ENCODE measurements around the gene HYKK. TPM values are rescaled to one million over a fixed set of nuclear protein-coding genes. Genes with fewer than 3 reads are reported as not detected.
"Not testable (repeated sequence)": the region's sequence is repeated elsewhere in the genome, so short reads cannot be mapped to it uniquely, and the experiment has no call there.

The HYKK gene
- total RNA-seq, 2 donors from 2014 or later, result 4.2 to 4.3 TPM

- intact Hi-C loops (cut with DNase I), result no loop called here
- DNase-seq (ENCODE audit: low spot score), result no peak
These were observed 31.0 kb downstream of the HYKK start for GRCh38 chr15:78538358-78538757.

- intact Hi-C loops (cut with DNase I); DNase-seq (ENCODE audit: low spot score): not testable (repeated sequence)
These were observed 32.2 kb downstream of the HYKK start for GRCh38 chr15:78539464-78540140.

GRCh38 chr15:78540141-78540870 lies 32.9 kb downstream of the HYKK start, which contains the start of gene PSMA4:
TSS of gene PSMA4 (plus strand) at chr15:78540444. CDS start at chr15:78541928, 1,484 bp downstream.
- intact Hi-C loops (cut with DNase I), result no loop called here
- DNase-seq (ENCODE audit: low spot score), result peak; percentile 98

GRCh38 chr15:78540871-78541743 lies 33.7 kb downstream of the HYKK start:
- intact Hi-C loops (cut with DNase I), result no loop called here
- no peak for DNase-seq (ENCODE audit: low spot score)

DNA sequence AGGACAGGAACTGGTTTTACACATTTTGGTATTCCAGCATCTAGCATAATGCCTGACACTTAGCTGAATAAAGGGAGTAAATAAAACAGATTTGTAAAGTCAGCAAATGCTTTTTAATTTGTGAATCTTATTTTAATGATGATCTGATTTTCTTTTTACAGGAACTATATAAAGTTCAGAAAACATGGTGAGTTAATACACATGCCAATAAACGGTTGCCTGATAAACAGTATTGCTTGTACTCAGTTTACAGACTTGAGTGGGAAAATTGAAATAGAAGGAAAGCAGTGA lies 34.3 kb downstream of the HYKK start:
- no peak for DNase-seq (ENCODE audit: low spot score)
- intact Hi-C loops (cut with DNase I), result no loop called here

DNA sequence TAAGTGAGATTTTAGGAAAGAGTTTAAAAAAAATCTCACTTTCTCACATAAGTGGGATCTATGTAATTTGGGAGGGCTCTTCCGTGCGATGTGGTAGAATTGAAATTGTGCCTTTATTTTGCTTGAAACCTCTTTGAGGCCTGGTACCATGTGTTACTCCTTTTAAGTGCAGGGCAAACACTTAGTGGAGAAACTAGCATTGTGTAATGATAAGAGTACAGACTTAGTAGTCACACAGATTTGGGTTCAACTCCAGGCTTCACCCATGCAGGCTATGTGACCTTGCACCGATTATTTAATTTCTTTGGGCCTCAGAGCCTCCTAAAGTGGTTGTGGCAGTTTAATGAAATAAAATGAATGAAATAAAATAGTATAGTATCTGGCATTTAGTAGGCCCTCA lies 35.3 kb downstream of the HYKK start:
- no peak for DNase-seq (ENCODE audit: low spot score)
- intact Hi-C loops (cut with DNase I), result no loop called here

- intact Hi-C loops (cut with DNase I), result no loop called here
- no peak for DNase-seq (ENCODE audit: low spot score)
These were observed 42.8 kb downstream of the HYKK start for GRCh38 chr15:78550194-78550593.

GRCh38 chr15:78550815-78551214 lies 43.4 kb downstream of the HYKK start:
- DNase-seq (ENCODE audit: low spot score), result no peak
- intact Hi-C loops (cut with DNase I), result no loop called here

DNA sequence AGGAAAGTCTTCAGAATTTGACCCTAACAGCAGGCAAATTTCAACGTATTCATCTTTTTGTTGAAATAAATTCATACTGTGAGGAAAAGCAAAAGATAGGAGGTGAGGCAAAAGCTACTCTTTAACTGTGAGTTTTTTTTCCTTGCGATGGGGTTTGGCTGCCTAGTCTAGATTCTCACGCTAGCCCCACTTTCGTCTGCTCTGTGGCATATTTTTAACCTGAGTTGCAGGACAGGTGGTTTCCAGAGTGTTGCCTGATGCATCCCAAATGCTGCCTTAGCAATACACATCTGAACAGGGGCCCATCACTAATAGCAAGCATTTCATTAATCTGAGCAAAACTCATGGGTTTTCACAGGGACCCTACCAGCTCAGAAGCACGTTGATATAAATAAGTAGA lies 44.5 kb downstream of the HYKK start:
- intact Hi-C loops (cut with DNase I), result no loop called here
- DNase-seq (ENCODE audit: low spot score), result no peak

DNA sequence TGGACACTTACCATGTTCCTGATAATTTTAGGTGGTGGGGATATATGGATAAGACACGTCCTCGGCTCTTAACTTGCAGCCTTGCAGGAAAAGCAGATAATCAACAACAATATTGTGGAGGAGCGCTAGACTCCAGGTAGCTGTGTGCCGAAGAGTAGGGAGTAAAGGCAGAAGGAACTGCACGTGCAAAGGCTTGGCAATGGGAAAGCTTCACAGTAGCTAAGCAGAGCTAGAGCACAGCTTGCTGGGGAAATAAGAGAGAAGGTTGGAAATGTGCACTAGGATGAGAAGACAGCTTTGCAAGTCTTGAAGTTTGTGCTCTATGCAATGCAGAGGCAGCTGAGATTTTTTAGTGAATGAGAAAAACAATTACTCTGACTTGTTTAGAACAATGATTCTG lies 45.2 kb downstream of the HYKK start:
- intact Hi-C loops (cut with DNase I), result no loop called here
- no peak for DNase-seq (ENCODE audit: low spot score)

DNA sequence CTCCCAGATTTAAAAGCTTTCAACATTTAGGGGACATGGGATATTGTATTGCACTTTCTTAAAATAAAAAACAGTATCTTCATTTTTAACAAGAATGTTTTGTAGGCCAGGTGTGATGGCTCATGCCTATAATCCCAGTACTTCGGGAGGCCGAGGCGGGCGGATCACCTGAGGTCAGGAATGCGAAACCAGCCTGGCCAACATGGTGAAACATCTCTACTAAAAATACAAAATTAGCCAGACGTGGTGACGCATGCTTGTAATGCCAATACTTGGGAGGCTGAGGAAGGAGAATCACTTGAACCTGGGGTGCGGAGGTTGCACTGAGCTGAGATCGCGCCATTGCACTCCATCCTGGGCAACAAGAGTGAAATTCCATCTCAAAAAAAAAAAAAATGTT lies 52.8 kb downstream of the HYKK start:
- DNase-seq (ENCODE audit: low spot score); intact Hi-C loops (cut with DNase I): not testable (repeated sequence)

- intact Hi-C loops (cut with DNase I), result no loop called here
- no peak for DNase-seq (ENCODE audit: low spot score)
These were observed 54.1 kb downstream of the HYKK start for GRCh38 chr15:78561490-78561889.

DNA sequence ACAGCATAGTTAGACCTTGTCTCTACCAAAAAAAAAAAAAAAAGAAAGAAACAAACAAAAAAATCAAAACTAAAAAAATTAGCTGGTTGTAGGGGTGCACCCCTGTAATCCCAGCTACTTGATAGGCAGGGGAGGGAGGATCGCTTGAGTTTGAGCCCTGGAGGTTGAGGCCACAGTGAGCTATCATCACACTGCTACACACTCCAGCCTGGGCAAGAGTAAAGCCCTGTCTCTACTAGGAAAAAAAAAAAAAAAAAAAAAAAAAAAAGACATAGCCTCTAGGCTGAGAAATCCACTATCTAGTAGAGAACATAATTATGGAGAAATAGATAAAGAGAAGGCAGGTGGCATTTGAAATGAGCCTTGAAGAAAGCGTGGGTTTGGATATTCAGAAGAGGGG lies 55.7 kb downstream of the HYKK start:
- intact Hi-C loops (cut with DNase I), result no loop called here
- no peak for DNase-seq (ENCODE audit: low spot score)

DNA sequence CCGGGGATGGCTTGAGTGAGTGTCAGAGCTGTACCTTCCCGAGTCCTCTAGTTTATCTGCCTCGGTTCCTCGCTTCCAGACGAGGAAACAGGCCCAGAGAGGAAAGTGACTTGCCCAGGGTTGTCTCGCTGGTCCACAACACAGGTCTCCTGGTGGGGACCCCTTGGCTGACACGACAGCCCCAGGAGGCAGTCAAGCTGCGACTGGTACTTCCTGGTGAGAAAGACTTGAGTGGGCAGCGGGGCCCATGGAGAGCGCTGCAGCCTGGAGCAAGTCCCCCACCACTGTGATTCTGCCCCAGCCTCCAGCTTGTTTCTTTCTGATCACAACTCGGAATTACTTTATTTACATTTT lies 57.3 kb downstream of the HYKK start:
- no peak for DNase-seq (ENCODE audit: low spot score)
- intact Hi-C loops (cut with DNase I), result no loop called here

GRCh38 chr15:78565097-78565950 lies 57.9 kb downstream of the HYKK start, which contains the start of gene CHRNA5:
TSS of gene CHRNA5 (plus strand) at chr15:78565520. CDS start at chr15:78565720, 200 bp downstream.
- intact Hi-C loops (cut with DNase I), result no loop called here
- peak; percentile 91 for DNase-seq (ENCODE audit: low spot score)

GRCh38 chr15:78565951-78566774 lies 58.8 kb downstream of the HYKK start:
- no peak for DNase-seq (ENCODE audit: low spot score)
- intact Hi-C loops (cut with DNase I), result no loop called here

DNA sequence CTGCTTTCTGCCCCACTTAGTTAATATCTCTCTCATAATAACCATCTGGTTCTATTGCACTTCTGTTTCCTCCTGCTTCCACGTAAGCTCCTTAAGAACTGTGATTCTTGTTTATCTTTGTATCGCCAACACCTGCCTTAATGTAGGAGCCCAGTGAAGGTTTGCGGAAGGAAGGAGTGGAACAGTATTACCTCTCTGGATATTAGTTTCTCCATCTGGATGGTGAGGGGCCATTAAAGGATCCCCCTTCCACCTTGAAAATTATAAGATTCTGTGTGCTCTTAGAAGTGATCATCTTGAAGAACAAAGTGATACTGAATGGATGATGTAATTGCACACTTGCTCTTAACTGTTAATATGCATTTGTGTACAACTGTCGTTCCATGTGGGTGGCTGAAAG lies 60.2 kb downstream of the HYKK start:
- no peak for DNase-seq (ENCODE audit: low spot score)
- intact Hi-C loops (cut with DNase I), result no loop called here

DNA sequence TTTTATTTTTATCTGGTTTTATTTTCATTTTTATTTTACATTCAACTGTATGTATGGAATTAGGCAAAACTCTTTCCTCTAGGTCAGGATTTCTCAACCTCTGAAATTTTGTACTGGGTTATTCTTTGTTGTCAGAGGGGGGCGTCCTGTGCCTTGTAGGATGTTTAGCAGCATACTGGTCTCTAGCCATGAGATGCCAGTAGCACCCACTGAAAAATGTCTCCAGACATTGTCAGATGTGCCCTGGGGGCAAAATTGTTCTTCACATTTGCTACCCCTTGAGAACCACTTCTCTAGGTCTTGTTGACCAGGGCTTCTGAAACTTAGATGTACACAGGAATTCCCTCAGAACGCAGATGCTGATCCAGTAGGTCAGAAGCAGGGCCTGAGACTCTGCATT lies 63.3 kb downstream of the HYKK start:
- intact Hi-C loops (cut with DNase I), result no loop called here
- DNase-seq (ENCODE audit: low spot score), result no peak

GRCh38 chr15:78571382-78571781 lies 64.0 kb downstream of the HYKK start:
- intact Hi-C loops (cut with DNase I), result no loop called here
- DNase-seq (ENCODE audit: low spot score), result no peak

All from posterior vena cava (tissue), 2 donors.